HG02610 (cell line): ENCODE measurements around the gene CTNNA3.

Source experiments
- ATAC-seq: cut with Tn5 transposase; IDR thresholded peaks from one replicate; pipeline ENCODE4 v1.9.1; 2021; ENCODE audit warnings: mild to moderate bottlenecking, moderate library complexity; ENCODE audit not compliant: unreplicated experiment

CTNNA3 gene

GRCh38 chr10:67385566-67385965, 310.4 kb downstream of the CTNNA3 start:
- peak; percentile 12 for ATAC-seq

- ATAC-seq, result peak; percentile 53
These were observed 310.9 kb downstream of the CTNNA3 start for GRCh38 chr10:67385089-67385488.

GRCh38 chr10:67331121-67331910, 364.7 kb downstream of the CTNNA3 start:
- ATAC-seq, result no peak

- no peak for ATAC-seq
These were observed 368.1 kb downstream of the CTNNA3 start for GRCh38 chr10:67327626-67328535.

- ATAC-seq, result no peak
These were observed 376.0 kb downstream of the CTNNA3 start for GRCh38 chr10:67319976-67320375.

- peak; percentile 44 for ATAC-seq
These were observed 387.1 kb downstream of the CTNNA3 start for GRCh38 chr10:67308912-67309311.

GRCh38 chr10:67306588-67307205, 389.3 kb downstream of the CTNNA3 start:
- ATAC-seq, result no peak

- ATAC-seq, result no peak
These were observed 393.3 kb downstream of the CTNNA3 start for GRCh38 chr10:67302701-67303100.

- ATAC-seq, result no peak
These were observed 396.2 kb downstream of the CTNNA3 start for GRCh38 chr10:67299761-67300160.

- no peak for ATAC-seq
These were observed 398.3 kb downstream of the CTNNA3 start for GRCh38 chr10:67297637-67298181.

GRCh38 chr10:67296926-67297325, 399.1 kb downstream of the CTNNA3 start:
- no peak for ATAC-seq

- no peak for ATAC-seq
These were observed 407.1 kb downstream of the CTNNA3 start for GRCh38 chr10:67288688-67289410.

- no peak for ATAC-seq
These were observed 411.4 kb downstream of the CTNNA3 start for GRCh38 chr10:67284589-67284988.

GRCh38 chr10:67282871-67283270, 413.1 kb downstream of the CTNNA3 start:
- no peak for ATAC-seq

GRCh38 chr10:67280405-67280804, 415.6 kb downstream of the CTNNA3 start:
- ATAC-seq, result no peak

GRCh38 chr10:67277402-67277801, 418.6 kb downstream of the CTNNA3 start:
- ATAC-seq, result no peak

GRCh38 chr10:67269828-67270227, 426.2 kb downstream of the CTNNA3 start:
- ATAC-seq, result no peak

- ATAC-seq, result no peak
These were observed 427.8 kb downstream of the CTNNA3 start for GRCh38 chr10:67268146-67268545.

GRCh38 chr10:67262675-67263074, 433.3 kb downstream of the CTNNA3 start:
- ATAC-seq, result no peak

- no peak for ATAC-seq
These were observed 434.6 kb downstream of the CTNNA3 start for GRCh38 chr10:67261300-67261797.
